Small intestine (tissue), 7 donors: ENCODE results near the gene MSH5. TPM values are rescaled to one million over a fixed set of nuclear protein-coding genes. Genes with fewer than 3 reads are reported as not detected.

Source experiments
- DNase-seq, 2 donors: peaks; one replicate each; pipeline versions ENCODE4 v3.0.0 to v3.0.0-alpha.2; 2013
- FAIRE-seq: peaks from 2 replicates; lab custom pipeline; 2012; peaks lifted over from hg19 to GRCh38; lab: Jason Lieb, UNC
- H3K27ac ChIP-seq, 3 donors: one replicate each; pipeline ENCODE4 v1.5.1; 2013; ENCODE audit warnings: low read length in 2 of 3, mild to moderate bottlenecking in 2 of 3, control low read depth in 1 of 3, inconsistent platforms in 1 of 3, low read depth in 1 of 3, moderate library complexity in 1 of 3
- H3K27me3 ChIP-seq, 3 donors: one replicate each; pipeline ENCODE4 v1.6.1; 2013; ENCODE audit warnings: low read length in 3 of 3, inconsistent platforms in 1 of 3; ENCODE audit not compliant: control insufficient read depth in 3 of 3, insufficient read depth in 3 of 3
- H3K36me3 ChIP-seq, 3 donors: one replicate each; pipeline ENCODE4 v1.6.1; 2013; ENCODE audit warnings: low read length in 3 of 3, inconsistent platforms in 1 of 3, low read depth in 1 of 3, mild to moderate bottlenecking in 1 of 3, moderate library complexity in 1 of 3; ENCODE audit not compliant: control insufficient read depth in 3 of 3, insufficient read depth in 2 of 3
- H3K4me1 ChIP-seq, 3 donors: one replicate each; pipeline ENCODE4 v1.6.1; 2013; ENCODE audit warnings: low read length in 2 of 3, inconsistent platforms in 1 of 3, low read depth in 1 of 3, mild to moderate bottlenecking in 1 of 3, moderate library complexity in 1 of 3; ENCODE audit not compliant: control insufficient read depth in 3 of 3, insufficient read depth in 2 of 3
- H3K4me3 ChIP-seq, 3 donors: one replicate each; pipeline ENCODE4 v1.5.1; 2013; ENCODE audit warnings: low read length in 3 of 3, control low read depth in 1 of 3, inconsistent platforms in 1 of 3, low read depth in 1 of 3, mild to moderate bottlenecking in 1 of 3, moderate library complexity in 1 of 3
- H3K9me3 ChIP-seq, 2 donors: one replicate each; pipeline ENCODE4 v1.6.1; 2013; ENCODE audit warnings: low read depth in 1 of 2, low read length in 1 of 2; ENCODE audit not compliant: control insufficient read depth in 2 of 2, insufficient read depth in 1 of 2
- WGBS, 3 donors: extraction: QIAGEN DNeasy Blood & Tissue Kit; methylation state at CpG; one replicate each; pipeline ENCODE4 v1.1.7; 2013; 5-methylcytosine and 5-hydroxymethylcytosine counted together
- polyA plus RNA-seq, 4 donors: library from polyadenylated mRNA; stranded (reverse) in 3 of 4; unstranded in 1 of 4; fragments of 200-250 nt in 3 of 4; fragments of 120-200 nt in 1 of 4; gene quantifications; one replicate each; pipeline versions ENCODE4 v1.2.1 to v1.2.3, GENCODE V29; 2013
- donor health status: healthy with polysubstance abuse.
- donor health status: control.
- donor health status: control.
- donor health status: Bipolar disorder and iron deficiency.
- donor health status: healthy.

MSH5 gene
- polyA plus RNA-seq, 4 donors, result 1.6 to 53.1 (median 9.2) TPM

DNA sequence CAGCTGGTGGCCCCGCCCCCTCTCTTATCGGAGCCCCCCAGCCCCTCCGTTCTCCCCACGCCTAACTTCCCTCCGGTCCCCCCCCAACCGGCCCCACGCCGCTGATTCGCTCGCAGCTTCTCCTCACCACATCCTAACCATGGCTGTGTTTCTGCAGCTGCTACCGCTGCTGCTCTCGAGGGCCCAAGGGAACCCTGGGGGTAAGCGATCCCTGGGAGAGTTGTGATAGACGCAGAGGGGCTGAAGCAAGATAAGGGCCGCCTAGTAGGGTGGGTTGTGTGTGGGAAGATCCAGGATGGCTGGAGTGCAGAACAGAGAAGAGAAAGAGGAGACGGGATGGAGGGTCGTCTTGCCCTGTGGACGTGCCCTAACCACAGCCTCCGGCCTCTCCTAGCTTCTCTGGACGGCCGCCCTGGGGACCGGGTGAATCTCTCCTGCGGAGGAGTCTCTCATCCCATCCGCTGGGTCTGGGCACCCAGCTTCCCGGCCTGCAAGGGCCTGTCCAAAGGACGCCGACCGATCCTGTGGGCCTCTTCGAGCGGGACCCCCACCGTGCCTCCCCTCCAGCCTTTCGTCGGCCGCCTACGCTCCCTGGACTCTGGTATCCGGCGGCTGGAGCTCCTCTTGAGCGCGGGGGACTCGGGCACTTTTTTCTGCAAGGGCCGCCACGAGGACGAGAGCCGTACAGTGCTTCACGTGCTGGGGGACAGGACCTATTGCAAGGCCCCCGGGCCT is 16.4 kb upstream of the MSH5 start, which contains the start of gene MPIG6B:
Gene MPIG6B, plus strand, starts transcription at position 129 of the 735 bp plus-strand sequence. Its CDS starts 11 bp downstream, at position 140.
- no peak within 1 kb of the TSS for H3K27ac ChIP-seq
- H3K4me3 ChIP-seq, result no peak within 1 kb of the TSS
- no peaks in the 10 kb centered on the region for H3K9me3 ChIP-seq
- DNase-seq (no peak), FAIRE-seq (no peak)
- WGBS, 3 donors, result 77 to 91% (median 83%) methylated on average over 45 to 46 of the region's 46 CpGs
- H3K36me3 ChIP-seq, result peaks cover 0 to 39% (median 0%) of the 10 kb centered on the region in 3 donors
- H3K27me3 ChIP-seq, result no peaks in the 10 kb centered on the region
- peaks cover 1 to 18% (median 3%) of the 10 kb centered on the region in 3 donors for H3K4me1 ChIP-seq

DNA sequence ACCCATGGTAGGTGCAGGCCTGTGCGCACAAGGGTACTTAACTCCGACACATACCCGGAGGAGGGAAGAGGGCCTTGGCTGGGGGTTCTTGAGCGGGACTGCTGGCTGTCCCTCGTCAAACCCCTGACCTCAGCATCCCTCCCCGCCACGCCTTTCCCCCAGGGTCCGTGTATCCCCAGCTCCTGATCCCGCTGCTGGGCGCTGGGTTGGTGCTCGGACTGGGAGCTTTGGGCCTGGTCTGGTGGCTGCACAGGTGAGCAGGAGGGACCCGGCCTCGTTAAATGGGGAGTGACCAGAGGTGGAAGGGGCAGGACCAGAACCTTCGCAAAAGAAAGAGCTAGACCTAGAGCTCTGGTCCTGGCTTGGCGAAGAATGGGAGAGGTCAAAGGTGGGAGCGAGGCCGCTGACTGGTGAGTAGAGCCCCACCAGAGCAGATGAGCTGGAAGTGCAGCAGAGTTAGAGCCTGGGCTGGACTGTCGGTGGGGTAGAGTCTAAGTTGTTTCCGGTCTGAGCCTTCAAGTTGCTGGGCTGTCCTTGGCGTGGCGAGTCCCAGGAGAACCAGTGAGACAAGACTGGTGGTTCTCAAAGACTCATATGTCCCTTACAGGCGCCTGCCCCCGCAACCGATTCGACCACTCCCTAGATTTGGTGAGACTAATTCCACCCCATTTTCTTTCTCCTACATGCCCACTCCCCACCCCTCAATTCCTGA is 15.7 kb upstream of the MSH5 start:
- H3K36me3 ChIP-seq, result peaks cover 0 to 44% (median 0%) of the 10 kb centered on the region in 3 donors
- DNase-seq (no peak), FAIRE-seq (no peak)
- no peak overlapping the region for H3K27ac ChIP-seq
- whole genome bisulfite sequencing, 3 donors, result 88 to 94% (median 93%) methylated on average over 24 to 25 of the region's 25 CpGs
- no peaks in the 10 kb centered on the region for H3K9me3 ChIP-seq
- H3K4me3 ChIP-seq, result no peak overlapping the region
- H3K27me3 ChIP-seq, result no peaks in the 10 kb centered on the region
- H3K4me1 ChIP-seq, result peaks cover 3 to 19% (median 5%) of the 10 kb centered on the region in 3 donors

DNA sequence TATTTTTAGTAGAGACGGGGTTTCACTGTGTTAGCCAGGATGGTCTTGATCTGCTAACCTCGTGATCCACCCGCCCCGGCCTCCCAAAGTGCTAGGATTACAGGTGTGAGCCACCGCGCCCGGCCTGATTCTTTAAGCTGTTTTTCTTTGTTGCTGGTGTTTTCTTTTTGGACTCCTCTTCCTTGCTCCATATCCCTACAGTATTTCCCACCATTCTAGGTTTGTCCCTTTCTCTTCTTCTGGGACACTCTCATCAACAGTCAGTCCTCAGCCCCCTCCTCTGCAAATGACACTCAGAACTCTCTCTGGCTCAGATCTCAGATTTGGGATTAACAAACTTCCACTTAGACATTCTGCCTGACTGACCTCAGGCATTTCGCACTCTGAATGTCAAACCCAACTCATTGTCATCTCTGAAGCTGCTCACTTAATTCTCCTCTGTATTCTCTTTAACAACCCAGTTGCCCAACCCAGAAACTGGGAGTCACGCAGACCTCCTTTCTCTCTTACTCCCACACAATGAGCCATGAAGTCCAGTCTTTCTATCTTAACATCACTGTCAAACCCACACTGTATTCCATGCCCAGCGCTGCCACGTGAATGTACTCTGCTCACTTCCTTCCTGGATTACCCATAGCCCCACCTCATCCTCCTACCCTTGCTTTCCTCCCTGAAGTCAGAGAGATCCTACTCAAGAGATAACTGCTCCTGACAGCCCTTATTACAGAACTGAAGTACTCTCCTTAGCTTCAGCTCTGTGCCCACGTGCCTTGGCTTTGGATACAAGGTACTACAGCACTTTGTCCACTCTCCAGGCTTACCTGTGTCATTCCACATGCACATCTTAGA is 14.1 kb upstream of the MSH5 start:
- WGBS, 3 donors, result 85 to 86% (median 85%) methylated on average over 12 of the region's 12 CpGs
- no peak overlapping the region for H3K4me3 ChIP-seq
- no peak overlapping the region for H3K27ac ChIP-seq
- H3K36me3 ChIP-seq, result peaks cover 0 to 50% (median 0%) of the 10 kb centered on the region in 3 donors
- FAIRE-seq (no peak), DNase-seq (no peak)
- H3K9me3 ChIP-seq, result no peaks in the 10 kb centered on the region
- peaks cover 3 to 24% (median 5%) of the 10 kb centered on the region in 3 donors for H3K4me1 ChIP-seq
- H3K27me3 ChIP-seq, result no peaks in the 10 kb centered on the region

DNA sequence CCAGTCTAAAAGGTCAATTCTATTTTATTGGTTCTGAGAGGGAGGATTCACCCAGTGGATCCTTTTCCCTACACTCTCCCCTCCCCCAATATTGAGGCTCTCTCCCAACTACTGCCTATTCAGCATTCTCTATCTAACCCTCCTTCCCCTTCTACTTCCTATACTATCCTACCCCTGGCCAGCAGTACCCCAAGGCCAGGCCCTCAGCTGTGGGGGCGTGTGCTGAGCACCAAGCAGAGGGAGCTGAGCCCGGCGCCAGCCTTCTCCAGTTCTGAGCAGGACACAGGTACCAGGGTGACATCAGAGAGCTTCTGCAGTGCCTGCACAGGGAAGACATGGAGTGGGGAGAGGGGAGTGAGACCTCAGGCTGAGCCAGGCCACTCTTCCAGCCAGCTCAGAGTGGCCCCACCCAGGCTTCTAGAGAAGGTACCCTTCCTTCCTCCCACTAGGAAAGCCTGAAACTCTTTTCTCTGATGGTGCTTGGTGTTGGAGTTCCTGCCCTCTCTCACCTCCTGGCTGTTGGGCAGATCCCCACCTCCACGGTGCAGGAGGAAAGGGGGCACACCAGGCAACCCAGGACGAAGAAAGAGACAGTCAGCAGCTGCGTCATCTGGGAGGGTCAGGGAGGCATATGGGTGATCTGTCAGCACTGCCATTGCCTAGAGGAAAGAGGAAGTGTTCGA is 12.6 kb upstream of the MSH5 start:
- Histone ChIP-seq H3K36me3 (peaks cover 6 to 62% (median 7%) of the 10 kb centered on the region in 3 donors), H3K9me3 (no peaks in the 10 kb centered on the region), H3K4me1 (peaks cover 3 to 34% (median 5%) of the 10 kb centered on the region in 3 donors), H3K27ac (peak overlapping the region in 2 of 3 donors; percentile 64 to 72), H3K4me3 (no peak overlapping the region), H3K27me3 (no peaks in the 10 kb centered on the region)
- 70 to 80% (median 73%) methylated on average over 7 of the region's 7 CpGs for whole genome bisulfite sequencing, 3 donors
- no peak for FAIRE-seq
- DNase-seq, result peak in 1 of 2 donors; percentile 17

DNA sequence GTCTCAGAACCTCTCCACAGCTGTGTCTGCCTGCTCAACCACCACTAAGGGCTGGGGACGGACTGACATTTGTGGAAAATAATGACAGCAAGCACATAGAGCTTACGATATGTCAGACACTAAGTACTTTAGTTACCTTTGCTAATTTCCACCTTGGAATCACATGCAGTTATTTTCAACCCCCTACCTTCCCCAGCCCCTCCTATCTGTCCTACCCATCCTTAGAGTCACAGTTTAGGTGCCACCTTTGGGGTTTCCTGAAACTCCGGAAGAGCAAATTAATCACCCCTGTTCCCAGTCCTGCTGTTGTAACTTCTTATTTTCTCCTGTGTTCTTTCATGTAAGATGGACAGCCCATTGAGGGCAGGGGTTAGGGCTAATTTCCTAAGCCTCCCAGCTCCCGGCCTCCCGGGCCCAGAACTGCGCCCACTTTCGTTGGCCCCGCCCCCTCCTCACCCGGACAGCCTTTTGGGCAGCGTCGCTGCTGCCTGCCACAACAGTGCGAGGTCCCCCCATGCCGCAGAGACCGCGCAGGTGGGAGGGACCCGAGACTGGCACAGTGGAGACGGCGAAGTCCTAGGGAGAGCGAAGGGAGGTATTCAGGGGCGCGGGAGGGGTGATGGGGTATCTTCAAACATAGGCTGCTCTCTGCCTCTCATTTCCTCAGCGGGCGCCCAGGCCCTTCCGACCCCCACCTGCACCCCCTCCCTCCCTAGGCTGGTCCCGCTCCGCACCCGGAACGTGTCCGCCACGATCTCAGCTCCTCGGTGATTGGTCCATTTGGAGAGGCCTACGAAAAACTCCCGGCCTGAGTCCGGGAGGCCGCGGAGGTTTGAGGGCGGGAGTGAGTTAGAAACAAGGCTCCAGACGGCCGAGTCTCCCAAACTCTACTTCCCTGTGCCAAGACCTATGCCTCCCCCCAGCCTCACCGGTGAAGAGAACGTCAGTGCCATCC is 11.8 kb upstream of the MSH5 start:
- FAIRE-seq (no peak), DNase-seq (no peak)
- Histone ChIP-seq H3K9me3 (no peaks in the 10 kb centered on the region), H3K27me3 (no peaks in the 10 kb centered on the region), H3K4me3 (peak overlapping the region in 1 of 3 donors; percentile 88), H3K36me3 (peaks cover 9 to 69% (median 11%) of the 10 kb centered on the region in 3 donors), H3K27ac (peak overlapping the region in 1 of 3 donors; percentile 67), H3K4me1 (peaks cover 3 to 35% (median 5%) of the 10 kb centered on the region in 3 donors)
- WGBS, 3 donors, result 79 to 90% (median 86%) methylated on average over 40 to 41 of the region's 41 CpGs

DNA sequence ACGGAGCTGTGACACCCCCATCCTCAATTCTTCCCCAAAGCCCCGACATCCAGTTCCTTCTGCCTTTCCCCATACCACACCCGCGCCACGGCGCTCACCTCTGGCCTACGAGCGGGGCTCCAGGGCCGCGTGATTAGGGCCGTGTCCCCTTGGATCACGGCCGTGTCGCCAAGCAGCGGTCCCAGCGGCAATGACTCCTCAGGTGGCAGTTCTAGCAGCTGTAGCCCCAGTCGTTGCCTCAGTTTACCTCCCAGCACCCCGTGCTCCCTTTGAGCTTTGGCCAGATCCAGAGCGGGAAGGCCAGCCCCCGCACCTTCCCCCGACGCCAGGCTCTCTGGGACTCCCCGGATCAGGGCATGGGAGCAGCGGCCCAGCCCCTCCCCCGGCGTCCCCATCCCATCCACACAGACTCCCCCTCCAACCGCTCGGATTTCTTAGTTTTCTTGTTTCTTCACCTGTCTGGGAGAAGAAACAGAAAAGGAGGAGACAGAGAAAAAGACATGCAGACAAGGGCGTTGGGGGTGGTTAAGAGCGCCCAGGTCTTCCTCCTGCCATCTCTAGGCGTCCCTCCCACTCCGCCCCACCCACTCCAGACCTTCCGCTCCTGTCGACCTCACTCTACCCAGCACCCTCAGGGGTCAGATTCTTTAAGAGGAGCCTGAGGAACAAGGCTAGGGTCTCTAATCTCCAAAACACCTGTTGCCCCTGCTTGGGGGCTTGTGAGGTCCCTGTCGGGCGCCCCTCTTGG is 10.9 kb upstream of the MSH5 start, which contains the start of gene DDAH2:
Gene DDAH2, minus strand, starts transcription at position 533 of the 748 bp plus-strand sequence. Its CDS starts 138 bp downstream, at position 395.
- Histone ChIP-seq H3K36me3 (peaks cover 11 to 76% (median 11%) of the 10 kb centered on the region in 3 donors), H3K9me3 (no peaks in the 10 kb centered on the region)
- DNase-seq, result no peak

More for the DNA sequence above, 10.9 kb upstream of the MSH5 start, which contains the start of gene DDAH2:
- H3K27ac ChIP-seq, result peak within 1 kb of the TSS; percentile 92 to 96 (median 93)
- peaks cover 3 to 39% (median 6%) of the 10 kb centered on the region in 3 donors for H3K4me1 ChIP-seq
- FAIRE-seq, result no peak
- peak within 1 kb of the TSS; percentile 68 to 88 (median 74) for H3K4me3 ChIP-seq
- WGBS, 3 donors, result 24 to 31% (median 27%) methylated on average over 35 to 36 of the region's 36 CpGs
- H3K27me3 ChIP-seq, result no peaks in the 10 kb centered on the region
